IPS-15b (cell line): ENCODE results near the gene ZFP36.

ENCODE experiments used
- H3K27me3 ChIP-seq: one replicate; pipeline ENCODE4 v1.6.1; 2013; ENCODE audit warnings: low read length; ENCODE audit not compliant: control insufficient read depth, insufficient read depth
- H3K36me3 ChIP-seq: one replicate; pipeline ENCODE4 v1.6.1; 2013; ENCODE audit warnings: low read length; ENCODE audit not compliant: control insufficient read depth, insufficient read depth
- H3K4me1 ChIP-seq: one replicate; pipeline ENCODE4 v1.6.1; 2013; ENCODE audit warnings: mild to moderate bottlenecking, low read length; ENCODE audit not compliant: control insufficient read depth, insufficient read depth
- H3K4me3 ChIP-seq: one replicate; pipeline ENCODE4 v1.5.1; 2013; ENCODE audit warnings: low read depth, low read length
- H3K9ac ChIP-seq: one replicate; pipeline ENCODE4 v1.6.1; 2013; ENCODE audit warnings: low read depth, mild to moderate bottlenecking, low read length
- H3K9me3 ChIP-seq: one replicate; pipeline ENCODE4 v1.6.1; 2013; ENCODE audit warnings: mild to moderate bottlenecking, low read length; ENCODE audit not compliant: control insufficient read depth, insufficient read depth

Gene ZFP36

GRCh38 chr19:39389631-39390414, 16.8 kb upstream of the ZFP36 start:
- no peaks in the 10 kb centered on the region for H3K27me3 ChIP-seq
- H3K9me3 ChIP-seq, result no peaks in the 10 kb centered on the region
- H3K9ac ChIP-seq, result peak overlapping the region; percentile 86
- H3K36me3 ChIP-seq, result peaks cover 28% of the 10 kb centered on the region
- H3K4me3 ChIP-seq, result peak overlapping the region; percentile 73
- peaks cover 2% of the 10 kb centered on the region for H3K4me1 ChIP-seq

GRCh38 chr19:39390451-39390750, 16.2 kb upstream of the ZFP36 start:
- Histone ChIP-seq H3K27me3 (no peaks in the 10 kb centered on the region), H3K4me3 (peak overlapping the region; percentile 73), H3K9me3 (no peaks in the 10 kb centered on the region), H3K4me1 (peaks cover 2% of the 10 kb centered on the region), H3K9ac (peak overlapping the region; percentile 86), H3K36me3 (peaks cover 26% of the 10 kb centered on the region)

- Histone ChIP-seq H3K9ac (peak within 1 kb of the TSS; percentile 87), H3K36me3 (peaks cover 25% of the 10 kb centered on the region), H3K4me3 (peak within 1 kb of the TSS; percentile 93), H3K4me1 (peaks cover 2% of the 10 kb centered on the region), H3K9me3 (no peaks in the 10 kb centered on the region), H3K27me3 (no peaks in the 10 kb centered on the region)
These were observed 15.8 kb upstream of the ZFP36 start, which contains the start of the genes MED29 and PAF1 for GRCh38 chr19:39390751-39391437. Gene MED29, plus strand, starts transcription at chr19:39391378. Its CDS starts 45 bp downstream, at chr19:39391423. Gene PAF1, minus strand, starts transcription at chr19:39391106. Its CDS starts 242 bp downstream, at chr19:39390864.

GRCh38 chr19:39397360-39398296, 9.0 kb upstream of the ZFP36 start:
- Histone ChIP-seq H3K4me1 (peaks cover 17% of the 10 kb centered on the region), H3K27me3 (no peaks in the 10 kb centered on the region), H3K36me3 (peaks cover 10% of the 10 kb centered on the region), H3K9ac (no peak overlapping the region), H3K9me3 (no peaks in the 10 kb centered on the region), H3K4me3 (no peak overlapping the region)

- Histone ChIP-seq H3K4me3 (no peak overlapping the region), H3K9ac (no peak overlapping the region), H3K4me1 (peaks cover 17% of the 10 kb centered on the region), H3K27me3 (no peaks in the 10 kb centered on the region), H3K36me3 (peaks cover 9% of the 10 kb centered on the region), H3K9me3 (no peaks in the 10 kb centered on the region)
These were observed 8.3 kb upstream of the ZFP36 start for GRCh38 chr19:39398297-39398864.

GRCh38 chr19:39399668-39400050, 7.0 kb upstream of the ZFP36 start:
- Histone ChIP-seq H3K4me1 (peaks cover 17% of the 10 kb centered on the region), H3K9me3 (no peaks in the 10 kb centered on the region), H3K9ac (no peak overlapping the region), H3K4me3 (no peak overlapping the region), H3K27me3 (no peaks in the 10 kb centered on the region), H3K36me3 (peaks cover 2% of the 10 kb centered on the region)

- Histone ChIP-seq H3K9ac (no peak overlapping the region), H3K36me3 (peaks cover 2% of the 10 kb centered on the region), H3K27me3 (no peaks in the 10 kb centered on the region), H3K4me3 (no peak overlapping the region), H3K9me3 (no peaks in the 10 kb centered on the region), H3K4me1 (peaks cover 17% of the 10 kb centered on the region)
These were observed 6.6 kb upstream of the ZFP36 start for GRCh38 chr19:39400061-39400460.

GRCh38 chr19:39401070-39401548, 5.5 kb upstream of the ZFP36 start:
- Histone ChIP-seq H3K27me3 (no peaks in the 10 kb centered on the region), H3K9ac (no peak overlapping the region), H3K4me3 (no peak overlapping the region), H3K9me3 (no peaks in the 10 kb centered on the region), H3K36me3 (peaks cover 2% of the 10 kb centered on the region), H3K4me1 (peaks cover 22% of the 10 kb centered on the region)

- H3K9me3 ChIP-seq, result no peaks in the 10 kb centered on the region
- peaks cover 2% of the 10 kb centered on the region for H3K36me3 ChIP-seq
- peaks cover 23% of the 10 kb centered on the region for H3K4me1 ChIP-seq
- peak overlapping the region; percentile 58 for H3K4me3 ChIP-seq
- H3K27me3 ChIP-seq, result no peaks in the 10 kb centered on the region
- peak overlapping the region; percentile 70 for H3K9ac ChIP-seq
These were observed 4.9 kb upstream of the ZFP36 start for GRCh38 chr19:39401549-39402345.

- H3K36me3 ChIP-seq, result peaks cover 2% of the 10 kb centered on the region
- peak overlapping the region; percentile 70 for H3K9ac ChIP-seq
- H3K4me1 ChIP-seq, result peaks cover 23% of the 10 kb centered on the region
- peak overlapping the region; percentile 58 for H3K4me3 ChIP-seq
- no peaks in the 10 kb centered on the region for H3K9me3 ChIP-seq
- no peaks in the 10 kb centered on the region for H3K27me3 ChIP-seq
These were observed 4.0 kb upstream of the ZFP36 start for GRCh38 chr19:39402346-39403300.
